Fibroblast of lung (primary cell): ENCODE results near the gene ABCA4. TPM values are rescaled to one million over a fixed set of nuclear protein-coding genes. Genes with fewer than 3 reads are reported as not detected.
A peak's percentile ranks its signal among the peaks of the same experiment; 100 is the strongest.

Source experiments
- DNase-seq, 2 donors: peaks; one replicate each; pipeline versions ENCODE4 v3.0.0 to v3.0.0-alpha.2; 2010; ENCODE audit warnings: low read depth in 2 of 2
- H2AFZ ChIP-seq: 2 replicates; pipeline ENCODE4 v1.5.1; 2012; ENCODE audit warnings: low read length, control low read depth, inconsistent platforms
- H3K27ac ChIP-seq: 2 replicates; pipeline ENCODE4 v1.5.1; 2011; ENCODE audit warnings: low read length, control low read depth; ENCODE audit not compliant: insufficient read depth
- H3K27me3 ChIP-seq: 2 replicates; pipeline ENCODE4 v1.5.1; 2011; ENCODE audit warnings: mild to moderate bottlenecking, low read length; ENCODE audit not compliant: control insufficient read depth, insufficient read depth
- H3K36me3 ChIP-seq: 2 replicates; pipeline ENCODE4 v1.5.1; 2011; ENCODE audit warnings: low read length; ENCODE audit not compliant: control insufficient read depth, insufficient read depth
- H3K4me1 ChIP-seq: 2 replicates; pipeline ENCODE4 v1.5.1; 2011; ENCODE audit warnings: low read length; ENCODE audit not compliant: control insufficient read depth, insufficient read depth; ENCODE audit errors: extremely low read depth
- H3K4me2 ChIP-seq: 2 replicates; pipeline ENCODE4 v1.5.1; 2011; ENCODE audit warnings: low read length, control low read depth; ENCODE audit not compliant: insufficient read depth; ENCODE audit errors: extremely low read depth
- H3K4me3 ChIP-seq, 4 experiments: fragments of 200-600 bp in 1 of 4; sonication (generic) in 1 of 4; replicated peaks in 1 of 4; 2 replicates each; pipeline ENCODE4 v1.5.1; 2011 to 2016; ENCODE audit warnings: low read length in 4 of 4, low read depth in 3 of 4, mild to moderate bottlenecking in 3 of 4, control low read depth in 2 of 4, inconsistent platforms in 1 of 4, mixed read lengths in 1 of 4; ENCODE audit not compliant: insufficient read depth in 1 of 4; ENCODE audit errors: control extremely low read depth in 1 of 4
- H3K79me2 ChIP-seq: 2 replicates; pipeline ENCODE4 v1.5.1; 2012; ENCODE audit warnings: mild to moderate bottlenecking, low read length, inconsistent platforms; ENCODE audit not compliant: control insufficient read depth, insufficient read depth
- H3K9ac ChIP-seq: 2 replicates; pipeline ENCODE4 v1.5.1; 2011; ENCODE audit warnings: mild to moderate bottlenecking, low read length, control low read depth; ENCODE audit not compliant: insufficient read depth
- H3K9me3 ChIP-seq: 2 replicates; pipeline ENCODE4 v1.5.1; 2012; ENCODE audit warnings: low read depth, low read length; ENCODE audit not compliant: control insufficient read depth, insufficient read depth
- H4K20me1 ChIP-seq: 2 replicates; pipeline ENCODE4 v1.5.1; 2011; ENCODE audit warnings: low read length; ENCODE audit not compliant: control insufficient read depth, insufficient read depth; ENCODE audit errors: extremely low read depth
- EZH2 ChIP-seq: IDR thresholded peaks from 2 replicates; pipeline ENCODE4 v1.5.1; 2012; ENCODE audit warnings: low read length, control low read depth, mild to moderate bottlenecking; ENCODE audit errors: missing control alignments
- polyA plus RNA-seq, 2 donors: library from polyadenylated mRNA; depleted of rRNA in 1 of 2; stranded (reverse) in 1 of 2; unstranded in 1 of 2; fragments of >200 nt; gene quantifications; 2 replicates each; pipeline ENCODE4 v1.2.1, GENCODE V29; 2011 to 2012; ENCODE audit warnings: missing spikeins in 1 of 2
- total RNA-seq: library from RNA; depleted of rRNA; stranded (reverse); fragments of >200 nt; gene quantifications from 2 replicates; pipeline ENCODE4 v1.2.1, GENCODE V29; 2014
- TF ChIP-seq, protein P1 (sequence below), 2 donors: IDR thresholded peaks in 1 of 2; conservative IDR thresholded peaks in 1 of 2; 1 replicate in 1 of 2; 2 replicates in 1 of 2; pipeline ENCODE4 v1.5.1; 2011 to 2012; ENCODE audit warnings: low read length in 2 of 2, control low read depth in 1 of 2, inconsistent platforms in 1 of 2, low read depth in 1 of 2, mild to moderate bottlenecking in 1 of 2

Gene ABCA4
- total and polyA plus RNA-seq, 2 donors (not counting 1 experiment from before 2014, with no cell fraction given) = 0.07 to 0.33 TPM

DNA sequence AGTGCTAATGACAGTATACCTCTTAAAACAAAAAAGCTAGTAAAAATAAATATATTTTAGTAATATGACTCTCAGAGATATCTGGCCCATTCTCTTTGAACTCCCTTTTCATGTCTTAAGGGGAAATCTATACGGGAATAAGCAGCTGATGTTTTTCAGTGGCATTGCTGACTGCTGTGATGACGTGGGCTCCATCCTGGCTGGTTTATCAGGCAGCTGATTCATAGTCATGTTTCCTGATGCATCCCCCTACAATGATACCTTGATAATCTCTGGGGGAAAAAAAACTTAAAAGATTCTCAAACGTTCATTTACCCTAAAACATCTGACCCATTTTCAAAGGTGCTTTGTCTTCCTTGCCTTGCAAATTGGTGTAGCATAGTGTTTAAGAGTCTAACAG lies 53.8 kb downstream of the ABCA4 start:
- Histone ChIP-seq H3K27ac (no peak overlapping the region), H3K4me2 (no peak overlapping the region), H2AFZ (no peak overlapping the region), H3K4me1 (peaks cover 11% of the 10 kb centered on the region), H3K36me3 (no peaks in the 10 kb centered on the region), H3K9ac (no peak overlapping the region), H3K4me3 (no peak overlapping the region), H3K9me3 (no peaks in the 10 kb centered on the region), H3K79me2 (no peaks in the 10 kb centered on the region), H3K27me3 (no peaks in the 10 kb centered on the region), H4K20me1 (no peaks in the 10 kb centered on the region)
- peak; percentile 51 to 81 for DNase-seq
- TF ChIP-seq, protein P1, sequence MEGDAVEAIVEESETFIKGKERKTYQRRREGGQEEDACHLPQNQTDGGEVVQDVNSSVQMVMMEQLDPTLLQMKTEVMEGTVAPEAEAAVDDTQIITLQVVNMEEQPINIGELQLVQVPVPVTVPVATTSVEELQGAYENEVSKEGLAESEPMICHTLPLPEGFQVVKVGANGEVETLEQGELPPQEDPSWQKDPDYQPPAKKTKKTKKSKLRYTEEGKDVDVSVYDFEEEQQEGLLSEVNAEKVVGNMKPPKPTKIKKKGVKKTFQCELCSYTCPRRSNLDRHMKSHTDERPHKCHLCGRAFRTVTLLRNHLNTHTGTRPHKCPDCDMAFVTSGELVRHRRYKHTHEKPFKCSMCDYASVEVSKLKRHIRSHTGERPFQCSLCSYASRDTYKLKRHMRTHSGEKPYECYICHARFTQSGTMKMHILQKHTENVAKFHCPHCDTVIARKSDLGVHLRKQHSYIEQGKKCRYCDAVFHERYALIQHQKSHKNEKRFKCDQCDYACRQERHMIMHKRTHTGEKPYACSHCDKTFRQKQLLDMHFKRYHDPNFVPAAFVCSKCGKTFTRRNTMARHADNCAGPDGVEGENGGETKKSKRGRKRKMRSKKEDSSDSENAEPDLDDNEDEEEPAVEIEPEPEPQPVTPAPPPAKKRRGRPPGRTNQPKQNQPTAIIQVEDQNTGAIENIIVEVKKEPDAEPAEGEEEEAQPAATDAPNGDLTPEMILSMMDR (conservative IDR thresholded peaks at IDR 0.05 in 1 of 2, IDR thresholded peaks at IDR 0.05 in 1 of 2; ENCODE audit: low read depth in 1 of 2, low read length in 2 of 2) = no peak
- TF ChIP-seq EZH2 = no peak

DNA sequence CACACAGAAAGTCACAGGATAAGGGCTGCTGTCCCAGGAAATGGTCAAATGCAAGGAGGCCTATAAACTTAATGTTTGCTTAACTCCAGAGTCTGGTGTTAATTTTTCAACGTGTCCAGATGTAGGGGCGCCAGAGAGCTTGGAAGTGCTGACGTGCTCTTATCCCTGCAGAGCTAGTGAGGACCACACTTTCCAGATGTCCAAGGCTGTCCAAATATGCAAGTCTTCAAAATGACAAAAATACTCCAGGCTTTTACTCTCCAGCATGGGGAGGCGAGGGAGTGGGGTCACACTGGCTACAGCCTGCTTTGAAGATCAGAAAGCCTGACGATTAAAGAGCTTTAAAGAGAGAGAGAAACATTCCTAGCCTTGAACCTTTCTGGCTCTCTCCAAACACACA lies 57.6 kb downstream of the ABCA4 start:
- Histone ChIP-seq H3K79me2 (no peaks in the 10 kb centered on the region), H3K9ac (no peak overlapping the region), H2AFZ (no peak overlapping the region), H3K4me1 (peaks cover 11% of the 10 kb centered on the region), H4K20me1 (no peaks in the 10 kb centered on the region), H3K4me2 (no peak overlapping the region), H3K9me3 (no peaks in the 10 kb centered on the region), H3K27me3 (no peaks in the 10 kb centered on the region), H3K4me3 (no peak overlapping the region), H3K27ac (no peak overlapping the region), H3K36me3 (no peaks in the 10 kb centered on the region)
- TF ChIP-seq, protein P1 (conservative IDR thresholded peaks at IDR 0.05 in 1 of 2, IDR thresholded peaks at IDR 0.05 in 1 of 2; ENCODE audit: low read depth in 1 of 2, low read length in 2 of 2) = peak; percentile 41 to 61
- TF ChIP-seq EZH2 = no peak
- DNase-seq = peak; percentile 57 to 82

DNA sequence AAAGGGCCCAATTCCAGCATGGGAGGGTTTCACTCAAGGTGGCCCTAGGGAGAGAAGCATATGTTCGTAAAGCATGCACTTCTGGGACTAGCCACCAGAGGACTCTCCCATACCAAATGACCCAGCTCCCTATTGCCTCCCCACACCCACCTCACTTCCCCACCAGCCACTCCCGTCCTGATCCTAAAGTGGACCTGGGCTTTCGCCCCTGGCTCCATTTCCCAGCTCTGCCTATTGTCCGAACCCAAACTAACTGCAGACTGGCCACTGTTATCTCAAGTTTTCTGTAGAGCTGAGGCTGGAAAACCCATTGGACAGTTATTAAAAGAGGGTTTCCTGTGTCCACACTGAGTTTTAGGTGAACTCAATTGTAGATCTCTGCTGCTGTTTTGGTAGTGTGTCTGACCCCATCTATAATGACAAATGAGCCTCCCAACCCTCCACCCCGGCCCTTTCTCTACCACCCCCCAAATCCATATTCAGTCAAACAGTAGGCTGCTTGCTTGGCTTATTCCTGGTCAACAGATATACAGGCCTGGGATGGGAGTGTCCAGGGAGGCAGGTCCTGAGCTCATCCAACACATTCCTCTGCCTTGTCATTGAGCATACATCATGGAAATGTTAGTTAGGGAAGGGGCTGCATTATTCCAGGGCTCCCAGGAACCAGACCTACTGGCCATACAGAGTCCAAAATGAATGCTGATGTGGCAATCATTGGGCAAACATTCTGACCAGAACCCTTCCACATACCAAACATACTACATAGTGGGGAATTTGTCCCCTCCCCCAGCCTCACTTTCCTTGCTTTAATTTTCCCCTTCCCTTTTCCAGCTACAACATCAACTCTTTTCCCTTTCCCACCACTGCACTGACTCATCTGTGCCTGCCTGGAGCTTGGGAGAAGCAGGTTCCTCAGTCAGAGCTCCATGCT lies 59.2 kb downstream of the ABCA4 start:
- no peaks in the 10 kb centered on the region for H3K79me2 ChIP-seq
- peak overlapping the region; percentile 47 for H3K27ac ChIP-seq
- peak; percentile 74 to 80 for DNase-seq
- no peak for TF ChIP-seq EZH2
- TF ChIP-seq, protein P1 (conservative IDR thresholded peaks at IDR 0.05 in 1 of 2, IDR thresholded peaks at IDR 0.05 in 1 of 2; ENCODE audit: low read depth in 1 of 2, low read length in 2 of 2) = peak; percentile 94 to 98
- H3K9ac ChIP-seq = no peak overlapping the region
- H2AFZ ChIP-seq = peak overlapping the region; percentile 75
- H3K27me3 ChIP-seq = no peaks in the 10 kb centered on the region
- H3K36me3 ChIP-seq = no peaks in the 10 kb centered on the region
- no peak overlapping the region for H3K4me2 ChIP-seq
- no peak overlapping the region for H3K4me3 ChIP-seq
- H3K9me3 ChIP-seq = no peaks in the 10 kb centered on the region
- H4K20me1 ChIP-seq = no peaks in the 10 kb centered on the region
- peaks cover 11% of the 10 kb centered on the region for H3K4me1 ChIP-seq
